Measurements from ENCODE around the gene ISLR2.

ISLR2 gene

DNA sequence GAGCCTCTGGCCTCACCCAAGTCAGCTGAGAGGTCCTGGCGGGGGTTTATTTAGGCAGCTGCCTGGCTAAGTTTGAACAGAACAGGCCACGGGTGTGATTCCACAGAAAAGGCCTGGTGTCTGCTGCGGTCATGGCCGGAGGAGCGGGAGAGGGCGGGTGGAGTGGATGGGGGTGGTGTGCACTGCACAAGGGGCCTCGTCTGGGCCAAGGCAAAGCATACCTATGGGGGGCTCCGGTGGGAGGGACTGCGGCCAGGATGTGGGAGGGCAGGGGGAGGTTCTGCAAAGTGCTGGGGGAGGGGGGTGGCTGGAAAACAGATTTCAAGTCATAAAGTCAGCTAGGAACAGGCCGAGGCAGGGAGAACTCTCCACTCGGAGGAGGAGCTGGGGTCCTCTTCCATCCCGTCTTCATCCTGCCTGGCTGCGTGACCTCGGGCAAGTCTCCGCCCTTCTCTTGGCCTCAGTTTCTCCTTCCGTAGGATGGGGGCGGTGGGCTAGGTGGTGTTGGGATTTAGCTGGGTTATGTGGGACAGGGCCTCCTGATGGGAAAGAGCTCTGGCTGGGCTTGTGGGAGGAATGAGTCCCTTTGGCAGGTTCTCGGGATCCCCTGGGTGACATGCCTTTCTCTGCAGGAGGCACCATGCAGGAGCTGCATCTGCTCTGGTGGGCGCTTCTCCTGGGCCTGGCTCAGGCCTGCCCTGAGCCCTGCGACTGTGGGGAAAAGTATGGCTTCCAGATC lies 44.0 kb downstream of the ISLR2 start:
- TF ChIP-seq CTCF (IDR thresholded peaks at IDR 0.05; ENCODE audit: low read depth, low read length): no peak
- DNase-seq (ENCODE audit: extremely low read depth, low read depth): no peak

DNA sequence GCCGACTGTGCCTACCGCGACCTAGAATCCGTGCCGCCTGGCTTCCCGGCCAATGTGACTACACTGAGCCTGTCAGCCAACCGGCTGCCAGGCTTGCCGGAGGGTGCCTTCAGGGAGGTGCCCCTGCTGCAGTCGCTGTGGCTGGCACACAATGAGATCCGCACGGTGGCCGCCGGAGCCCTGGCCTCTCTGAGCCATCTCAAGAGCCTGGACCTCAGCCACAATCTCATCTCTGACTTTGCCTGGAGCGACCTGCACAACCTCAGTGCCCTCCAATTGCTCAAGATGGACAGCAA lies 44.5 kb downstream of the ISLR2 start:
- DNase-seq (ENCODE audit: extremely low read depth, low read depth): no peak
- TF ChIP-seq CTCF (IDR thresholded peaks at IDR 0.05; ENCODE audit: low read depth, low read length): no peak

DNA sequence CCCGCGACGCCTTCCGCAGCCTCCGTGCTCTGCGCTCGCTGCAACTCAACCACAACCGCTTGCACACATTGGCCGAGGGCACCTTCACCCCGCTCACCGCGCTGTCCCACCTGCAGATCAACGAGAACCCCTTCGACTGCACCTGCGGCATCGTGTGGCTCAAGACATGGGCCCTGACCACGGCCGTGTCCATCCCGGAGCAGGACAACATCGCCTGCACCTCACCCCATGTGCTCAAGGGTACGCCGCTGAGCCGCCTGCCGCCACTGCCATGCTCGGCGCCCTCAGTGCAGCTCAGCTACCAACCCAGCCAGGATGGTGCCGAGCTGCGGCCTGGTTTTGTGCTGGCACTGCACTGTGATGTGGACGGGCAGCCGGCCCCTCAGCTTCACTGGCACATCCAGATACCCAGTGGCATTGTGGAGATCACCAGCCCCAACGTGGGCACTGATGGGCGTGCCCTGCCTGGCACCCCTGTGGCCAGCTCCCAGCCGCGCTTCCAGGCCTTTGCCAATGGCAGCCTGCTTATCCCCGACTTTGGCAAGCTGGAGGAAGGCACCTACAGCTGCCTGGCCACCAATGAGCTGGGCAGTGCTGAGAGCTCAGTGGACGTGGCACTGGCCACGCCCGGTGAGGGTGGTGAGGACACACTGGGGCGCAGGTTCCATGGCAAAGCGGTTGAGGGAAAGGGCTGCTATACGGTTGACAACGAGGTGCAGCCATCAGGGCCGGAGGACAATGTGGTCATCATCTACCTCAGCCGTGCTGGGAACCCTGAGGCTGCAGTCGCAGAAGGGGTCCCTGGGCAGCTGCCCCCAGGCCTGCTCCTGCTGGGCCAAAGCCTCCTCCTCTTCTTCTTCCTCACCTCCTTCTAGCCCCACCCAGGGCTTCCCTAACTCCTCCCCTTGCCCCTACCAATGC lies 45.1 kb downstream of the ISLR2 start:
- DNase-seq (ENCODE audit: extremely low read depth, low read depth): no peak
- TF ChIP-seq CTCF (IDR thresholded peaks at IDR 0.05; ENCODE audit: low read depth, low read length): no peak

DNA sequence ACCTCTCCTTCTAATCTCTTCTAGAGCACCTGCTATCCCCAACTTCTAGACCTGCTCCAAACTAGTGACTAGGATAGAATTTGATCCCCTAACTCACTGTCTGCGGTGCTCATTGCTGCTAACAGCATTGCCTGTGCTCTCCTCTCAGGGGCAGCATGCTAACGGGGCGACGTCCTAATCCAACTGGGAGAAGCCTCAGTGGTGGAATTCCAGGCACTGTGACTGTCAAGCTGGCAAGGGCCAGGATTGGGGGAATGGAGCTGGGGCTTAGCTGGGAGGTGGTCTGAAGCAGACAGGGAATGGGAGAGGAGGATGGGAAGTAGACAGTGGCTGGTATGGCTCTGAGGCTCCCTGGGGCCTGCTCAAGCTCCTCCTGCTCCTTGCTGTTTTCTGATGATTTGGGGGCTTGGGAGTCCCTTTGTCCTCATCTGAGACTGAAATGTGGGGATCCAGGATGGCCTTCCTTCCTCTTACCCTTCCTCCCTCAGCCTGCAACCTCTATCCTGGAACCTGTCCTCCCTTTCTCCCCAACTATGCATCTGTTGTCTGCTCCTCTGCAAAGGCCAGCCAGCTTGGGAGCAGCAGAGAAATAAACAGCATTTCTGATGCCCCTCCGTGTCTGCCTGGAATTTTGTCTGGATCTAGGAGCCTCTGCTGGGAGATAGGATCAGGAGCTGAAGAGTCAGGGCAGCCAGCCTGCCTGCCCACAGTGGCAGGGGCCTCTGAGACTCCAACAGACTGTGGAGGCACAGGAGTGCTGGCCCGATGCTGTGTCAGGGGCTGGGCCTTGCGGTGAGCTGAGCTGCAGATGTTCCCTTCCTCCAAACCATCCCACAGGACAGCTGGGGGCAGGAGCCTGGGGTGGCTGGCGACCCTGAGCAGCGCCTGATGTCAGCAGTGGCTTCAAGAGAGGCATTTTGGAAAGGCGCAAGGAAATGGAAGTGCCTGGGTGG lies 46.2 kb downstream of the ISLR2 start:
- no peak for DNase-seq (ENCODE audit: extremely low read depth, low read depth)

DNA sequence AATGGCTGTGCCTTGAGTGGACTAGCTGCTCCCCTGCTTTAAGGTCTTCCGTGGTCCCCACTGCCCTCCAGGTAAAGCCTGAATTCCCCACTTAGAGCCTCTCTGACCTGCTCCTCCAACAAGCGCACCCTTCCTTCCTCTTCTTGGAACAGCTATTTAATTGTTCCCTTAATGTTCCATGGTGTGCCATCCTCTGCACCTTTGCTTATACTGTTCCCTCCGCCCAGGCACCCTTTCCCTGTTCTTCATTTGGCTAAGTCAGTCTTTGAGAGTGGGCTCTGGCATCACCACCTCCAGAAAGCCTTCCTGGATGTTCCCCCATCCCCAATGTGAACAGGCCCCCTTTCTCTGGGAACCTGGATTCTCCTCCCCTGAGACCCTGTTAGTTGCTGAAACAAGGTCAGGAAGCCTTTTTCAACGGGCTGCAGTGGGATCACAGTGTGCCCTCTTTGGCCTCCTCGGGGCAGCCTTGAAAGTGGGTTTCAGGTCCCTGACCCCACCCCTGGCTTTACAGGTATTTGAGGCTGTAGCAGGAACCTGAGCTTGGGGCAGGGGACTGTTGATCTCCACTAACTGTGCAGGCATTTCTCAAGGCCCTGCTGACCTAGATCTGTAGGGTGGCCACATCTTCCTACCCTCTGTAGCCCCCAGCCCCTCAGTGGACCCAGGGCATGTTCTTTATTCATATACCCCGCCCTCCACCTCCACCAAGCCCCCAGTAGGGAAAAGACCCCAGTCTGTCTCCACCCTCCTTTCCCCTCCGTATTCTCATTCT lies 48.1 kb downstream of the ISLR2 start:
- no peak for DNase-seq (ENCODE audit: extremely low read depth, low read depth)
- no peak for TF ChIP-seq CTCF (IDR thresholded peaks at IDR 0.05; ENCODE audit: low read depth, low read length)

More for the DNA sequence above, 46.2 kb downstream of the ISLR2 start:
- TF ChIP-seq CTCF (IDR thresholded peaks at IDR 0.05; ENCODE audit: low read depth, low read length): no peak

- no peak for TF ChIP-seq CTCF (IDR thresholded peaks at IDR 0.05; ENCODE audit: low read depth, low read length)
- peak; percentile 93 for DNase-seq (ENCODE audit: extremely low read depth, low read depth)
Observed at GRCh38 chr15:74179101-74179841, 48.9 kb downstream of the ISLR2 start.
